ENCODE data around the gene PER2. TPM values are rescaled to one million over a fixed set of nuclear protein-coding genes. Genes with fewer than 3 reads are reported as not detected.
A peak's percentile ranks its signal among the peaks of the same experiment; 100 is the strongest.

PER2 gene
- total and polyA plus RNA-seq, 9 of the 15 experiments (the other 6 are each of a cell fraction or from before 2014, with no cell fraction given) = 1.1 to 10.3 (median 2.9) TPM

DNA sequence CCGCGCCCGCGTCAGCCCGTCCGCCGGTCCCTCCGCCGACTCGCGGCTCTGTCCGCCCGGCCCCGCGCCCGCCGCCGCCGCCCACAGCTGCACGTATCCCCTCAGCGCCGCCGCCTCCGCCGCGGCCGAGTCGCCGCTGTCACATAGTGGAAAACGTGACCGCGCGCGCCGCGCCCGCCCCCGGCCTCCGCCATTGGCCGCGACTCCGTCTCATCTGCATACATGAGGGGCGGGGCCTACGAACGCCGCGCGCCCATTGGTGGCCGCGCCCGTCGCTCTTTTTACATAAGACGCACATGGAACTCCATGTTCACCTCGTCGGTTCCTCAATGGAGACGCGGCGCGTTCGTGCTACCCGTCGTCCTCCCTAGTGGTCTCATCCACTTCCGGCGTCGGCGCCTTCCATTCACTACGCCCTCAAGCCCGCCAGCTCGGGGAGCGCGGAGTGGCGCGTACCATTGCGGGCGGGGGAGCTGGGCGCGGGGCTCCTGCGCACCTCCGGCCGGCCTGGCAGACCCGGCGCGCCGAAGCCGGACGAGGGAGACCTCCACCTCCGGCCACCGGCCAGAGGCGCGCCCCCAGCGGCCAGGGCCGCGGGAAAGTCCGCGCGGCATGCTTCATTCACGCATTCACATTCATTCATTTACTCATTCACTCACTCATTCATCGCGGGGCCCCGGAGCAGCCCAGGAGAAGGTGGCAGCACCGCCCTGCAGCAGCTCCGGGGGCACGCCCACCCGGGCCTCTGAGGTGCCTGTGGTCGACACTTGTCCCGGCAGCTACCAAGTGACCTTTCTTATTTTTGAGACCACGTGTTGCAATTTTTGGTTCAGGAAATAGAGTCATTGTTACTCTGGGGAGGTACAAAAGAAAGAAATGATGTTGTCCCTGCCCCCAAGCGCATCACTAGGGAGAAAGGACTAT lies 502 bp upstream of the PER2 start (continued):
- TF ChIP-seq, protein P1, sequence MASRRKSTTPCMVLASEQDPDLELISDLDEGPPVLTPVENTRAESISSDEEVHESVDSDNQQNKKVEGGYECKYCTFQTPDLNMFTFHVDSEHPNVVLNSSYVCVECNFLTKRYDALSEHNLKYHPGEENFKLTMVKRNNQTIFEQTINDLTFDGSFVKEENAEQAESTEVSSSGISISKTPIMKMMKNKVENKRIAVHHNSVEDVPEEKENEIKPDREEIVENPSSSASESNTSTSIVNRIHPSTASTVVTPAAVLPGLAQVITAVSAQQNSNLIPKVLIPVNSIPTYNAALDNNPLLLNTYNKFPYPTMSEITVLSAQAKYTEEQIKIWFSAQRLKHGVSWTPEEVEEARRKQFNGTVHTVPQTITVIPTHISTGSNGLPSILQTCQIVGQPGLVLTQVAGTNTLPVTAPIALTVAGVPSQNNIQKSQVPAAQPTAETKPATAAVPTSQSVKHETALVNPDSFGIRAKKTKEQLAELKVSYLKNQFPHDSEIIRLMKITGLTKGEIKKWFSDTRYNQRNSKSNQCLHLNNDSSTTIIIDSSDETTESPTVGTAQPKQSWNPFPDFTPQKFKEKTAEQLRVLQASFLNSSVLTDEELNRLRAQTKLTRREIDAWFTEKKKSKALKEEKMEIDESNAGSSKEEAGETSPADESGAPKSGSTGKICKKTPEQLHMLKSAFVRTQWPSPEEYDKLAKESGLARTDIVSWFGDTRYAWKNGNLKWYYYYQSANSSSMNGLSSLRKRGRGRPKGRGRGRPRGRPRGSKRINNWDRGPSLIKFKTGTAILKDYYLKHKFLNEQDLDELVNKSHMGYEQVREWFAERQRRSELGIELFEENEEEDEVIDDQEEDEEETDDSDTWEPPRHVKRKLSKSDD (conservative IDR thresholded peaks at IDR 0.05; ENCODE audit: low read length) = no peak
- no peak for TF ChIP-seq PHF20 (IDR thresholded peaks at IDR 0.05; ENCODE audit: partially characterized antibody)
- no peak for TF ChIP-seq FOXK1 (CRISPR knock-in tag; IDR thresholded peaks at IDR 0.05; ENCODE audit: borderline replicate concordance)
- peak in 1 of 2 experiments; percentile 54; a peak in 1 of 4 replicates for TF ChIP-seq ZNF639 (CRISPR knock-in tag; conservative IDR thresholded peaks at IDR 0.05 in 1 of 2, IDR thresholded peaks at IDR 0.05 in 1 of 2)
- no peak for TF ChIP-seq SPI1 (IDR thresholded peaks at IDR 0.05; ENCODE audit: borderline replicate concordance, low read depth, low read length)
- TF ChIP-seq KDM1A (IDR thresholded peaks at IDR 0.05) = no peak
- no peak for TF ChIP-seq ZBTB1 (CRISPR knock-in tag; IDR thresholded peaks at IDR 0.05; ENCODE audit: borderline replicate concordance, low read depth)
- no peak for TF ChIP-seq ZBTB17 (CRISPR knock-in tag; IDR thresholded peaks at IDR 0.05)
- no peak for TF ChIP-seq GTF2E2 (tag; IDR thresholded peaks at IDR 0.05)
- peak; percentile 75 for TF ChIP-seq ETV1 (tag; conservative IDR thresholded peaks at IDR 0.05; ENCODE audit: low read depth)
- TF ChIP-seq BRD4 (IDR thresholded peaks at IDR 0.05) = no peak
- peak; percentile 30 for TF ChIP-seq PCBP1 (IDR thresholded peaks at IDR 0.05; ENCODE audit: low read depth, low read length, poor library complexity, severe bottlenecking)
- no peak for TF ChIP-seq DPF2 (IDR thresholded peaks at IDR 0.05)
- no peak for TF ChIP-seq FOXA1 (IDR thresholded peaks at IDR 0.05; ENCODE audit: borderline replicate concordance)
- no peak for TF ChIP-seq ZNF174 (CRISPR knock-in tag; IDR thresholded peaks at IDR 0.05)
- TF ChIP-seq, protein P2, sequence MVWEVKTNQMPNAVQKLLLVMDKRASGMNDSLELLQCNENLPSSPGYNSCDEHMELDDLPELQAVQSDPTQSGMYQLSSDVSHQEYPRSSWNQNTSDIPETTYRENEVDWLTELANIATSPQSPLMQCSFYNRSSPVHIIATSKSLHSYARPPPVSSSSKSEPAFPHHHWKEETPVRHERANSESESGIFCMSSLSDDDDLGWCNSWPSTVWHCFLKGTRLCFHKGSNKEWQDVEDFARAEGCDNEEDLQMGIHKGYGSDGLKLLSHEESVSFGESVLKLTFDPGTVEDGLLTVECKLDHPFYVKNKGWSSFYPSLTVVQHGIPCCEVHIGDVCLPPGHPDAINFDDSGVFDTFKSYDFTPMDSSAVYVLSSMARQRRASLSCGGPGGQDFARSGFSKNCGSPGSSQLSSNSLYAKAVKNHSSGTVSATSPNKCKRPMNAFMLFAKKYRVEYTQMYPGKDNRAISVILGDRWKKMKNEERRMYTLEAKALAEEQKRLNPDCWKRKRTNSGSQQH (CRISPR knock-in tag; IDR thresholded peaks at IDR 0.05) = no peak
- TF ChIP-seq ZNF444 (CRISPR knock-in tag; IDR thresholded peaks at IDR 0.05) = no peak
- TF ChIP-seq GTF2B (IDR thresholded peaks at IDR 0.05; ENCODE audit: extremely low read depth, insufficient read length) = no peak
- TF ChIP-seq YY1 (IDR thresholded peaks at IDR 0.05; ENCODE audit: borderline replicate concordance in 1 of 3, control insufficient read depth in 1 of 3, extremely low read depth in 1 of 3, insufficient read depth in 3 of 3, insufficient read length in 1 of 3, insufficient replicate concordance in 2 of 3, low read depth in 1 of 3, low read length in 2 of 3) = peak in 2 of 3 experiments; percentile 47 to 66
- TF ChIP-seq CHD1 (IDR thresholded peaks at IDR 0.05; ENCODE audit: low read length) = no peak

Data from K562 (cell line).